22Rv1 (cell line): Measurements from ENCODE around the gene SENP3.

Source experiments
- ZFX ChIP-seq: fragments of 450-650 bp; IDR thresholded peaks from 2 replicates; pipeline ENCODE4 v1.6.1; 2017; ENCODE audit warnings: antibody characterized with exemption, borderline replicate concordance
- TF ChIP-seq, protein P1 (sequence below): fragments of 450-650 bp; IDR thresholded peaks from 2 replicates; pipeline ENCODE4 v1.5.1; 2017; ENCODE audit warnings: mild to moderate bottlenecking

DNA sequence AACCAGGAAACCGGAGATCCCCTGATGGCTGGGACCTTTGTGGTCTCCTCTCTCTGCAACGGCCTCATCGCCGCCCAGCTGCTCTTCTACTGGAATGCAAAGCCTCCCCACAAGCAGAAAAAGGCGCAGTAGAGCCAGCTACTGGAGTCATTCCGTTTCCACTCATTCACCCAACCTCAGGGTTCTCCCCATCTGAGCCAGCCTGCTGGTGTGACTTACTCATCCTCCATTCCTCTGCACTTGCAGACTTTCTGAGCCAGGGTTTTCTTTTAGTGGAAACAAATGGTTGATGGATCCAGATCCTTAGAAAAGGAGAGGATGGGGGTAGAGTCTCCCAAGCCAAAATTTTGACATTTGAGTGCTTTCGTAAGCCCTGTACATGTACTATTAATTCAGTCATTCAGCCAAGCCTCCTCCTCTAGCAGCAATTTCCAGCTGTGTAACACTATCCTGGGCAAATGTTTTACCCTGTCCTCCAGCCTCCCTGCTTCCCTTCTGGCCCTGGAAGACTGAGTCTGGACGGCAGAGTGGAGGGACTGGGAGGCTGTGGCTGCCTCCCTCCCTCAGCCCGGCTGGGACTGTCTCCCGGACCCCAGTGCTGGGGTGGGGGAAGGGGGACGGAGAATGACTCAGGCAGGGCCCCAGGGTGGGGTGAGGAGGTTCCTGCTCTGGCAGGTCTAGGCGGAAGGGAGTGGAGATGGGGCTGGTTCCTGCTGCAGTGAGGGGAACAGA, 25.9 kb downstream of the SENP3 start:
- TF ChIP-seq, protein P1, sequence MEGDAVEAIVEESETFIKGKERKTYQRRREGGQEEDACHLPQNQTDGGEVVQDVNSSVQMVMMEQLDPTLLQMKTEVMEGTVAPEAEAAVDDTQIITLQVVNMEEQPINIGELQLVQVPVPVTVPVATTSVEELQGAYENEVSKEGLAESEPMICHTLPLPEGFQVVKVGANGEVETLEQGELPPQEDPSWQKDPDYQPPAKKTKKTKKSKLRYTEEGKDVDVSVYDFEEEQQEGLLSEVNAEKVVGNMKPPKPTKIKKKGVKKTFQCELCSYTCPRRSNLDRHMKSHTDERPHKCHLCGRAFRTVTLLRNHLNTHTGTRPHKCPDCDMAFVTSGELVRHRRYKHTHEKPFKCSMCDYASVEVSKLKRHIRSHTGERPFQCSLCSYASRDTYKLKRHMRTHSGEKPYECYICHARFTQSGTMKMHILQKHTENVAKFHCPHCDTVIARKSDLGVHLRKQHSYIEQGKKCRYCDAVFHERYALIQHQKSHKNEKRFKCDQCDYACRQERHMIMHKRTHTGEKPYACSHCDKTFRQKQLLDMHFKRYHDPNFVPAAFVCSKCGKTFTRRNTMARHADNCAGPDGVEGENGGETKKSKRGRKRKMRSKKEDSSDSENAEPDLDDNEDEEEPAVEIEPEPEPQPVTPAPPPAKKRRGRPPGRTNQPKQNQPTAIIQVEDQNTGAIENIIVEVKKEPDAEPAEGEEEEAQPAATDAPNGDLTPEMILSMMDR, result no peak
- TF ChIP-seq ZFX, result no peak
